AG09309 (cell line): Measurements from ENCODE around the gene PLAGL2.

Experiments used
- DNase-seq: peaks from one replicate; pipeline ENCODE4 v3.0.0-alpha.2; 2010; ENCODE audit warnings: low read depth
- H3K4me3 ChIP-seq: 2 replicates; pipeline ENCODE4 v1.5.1; 2011; ENCODE audit warnings: mild to moderate bottlenecking, low read depth, low read length, moderate library complexity; ENCODE audit not compliant: control insufficient read depth
- CTCF ChIP-seq: IDR thresholded peaks from 2 replicates; pipeline ENCODE4 v1.5.1; 2011; ENCODE audit warnings: mild to moderate bottlenecking, low read depth, low read length, inconsistent platforms; ENCODE audit not compliant: insufficient read depth, control insufficient read depth; ENCODE audit errors: missing control alignments

The PLAGL2 gene

GRCh38 chr20:32231245-32231644 lies 23.7 kb upstream of the PLAGL2 start:
- no peak for TF ChIP-seq CTCF
- no peak overlapping the region for H3K4me3 ChIP-seq
- no peak for DNase-seq

GRCh38 chr20:32230707-32231106 lies 23.2 kb upstream of the PLAGL2 start:
- no peak overlapping the region for H3K4me3 ChIP-seq
- DNase-seq: no peak
- TF ChIP-seq CTCF: no peak

GRCh38 chr20:32229251-32229747 lies 21.8 kb upstream of the PLAGL2 start:
- TF ChIP-seq CTCF: no peak
- no peak for DNase-seq
- H3K4me3 ChIP-seq: no peak overlapping the region

- peak; percentile 23 for DNase-seq
These were observed 20.5 kb upstream of the PLAGL2 start for GRCh38 chr20:32227744-32228688.

GRCh38 chr20:32227306-32227705 lies 19.8 kb upstream of the PLAGL2 start:
- no peak overlapping the region for H3K4me3 ChIP-seq
- no peak for TF ChIP-seq CTCF
- DNase-seq: no peak

More at GRCh38 chr20:32227744-32228688, 20.5 kb upstream of the PLAGL2 start:
- H3K4me3 ChIP-seq: no peak overlapping the region
- TF ChIP-seq CTCF: no peak

GRCh38 chr20:32226391-32226790 lies 18.8 kb upstream of the PLAGL2 start:
- DNase-seq: no peak
- TF ChIP-seq CTCF: no peak
- H3K4me3 ChIP-seq: no peak overlapping the region
